Esophagus (tissue), 2 donors: ENCODE measurements around the gene ZNF883. TPM values are rescaled to one million over a fixed set of nuclear protein-coding genes. Genes with fewer than 3 reads are reported as not detected.
A peak's percentile ranks its signal among the peaks of the same experiment; 100 is the strongest.
"Not testable (repeated sequence)": the region's sequence is repeated elsewhere in the genome, so short reads cannot be mapped to it uniquely, and the experiment has no call there.

Experiments used
- H3K27ac ChIP-seq, 2 donors: one replicate each; pipeline ENCODE4 v1.5.1; 2013; ENCODE audit warnings: low read depth in 2 of 2, mild to moderate bottlenecking in 2 of 2, inconsistent platforms in 1 of 2, low read length in 1 of 2, moderate library complexity in 1 of 2
- H3K27me3 ChIP-seq, 2 donors: one replicate each; pipeline ENCODE4 v1.6.1; 2013; ENCODE audit warnings: low read length in 2 of 2, control low read depth in 1 of 2, mild to moderate bottlenecking in 1 of 2; ENCODE audit not compliant: insufficient read depth in 2 of 2, control insufficient read depth in 1 of 2
- H3K36me3 ChIP-seq, 2 donors: one replicate each; pipeline ENCODE4 v1.6.1; 2013; ENCODE audit warnings: low read length in 1 of 2; ENCODE audit not compliant: control insufficient read depth in 2 of 2, insufficient read depth in 2 of 2
- H3K4me1 ChIP-seq, 2 donors: one replicate each; pipeline ENCODE4 v1.6.1; 2013; ENCODE audit warnings: low read length in 1 of 2; ENCODE audit not compliant: control insufficient read depth in 2 of 2, insufficient read depth in 2 of 2
- H3K4me3 ChIP-seq, 2 donors: one replicate each; pipeline ENCODE4 v1.5.1; 2013; ENCODE audit warnings: low read length in 2 of 2, mild to moderate bottlenecking in 2 of 2, low read depth in 1 of 2, moderate library complexity in 1 of 2
- H3K9me3 ChIP-seq, 2 donors: one replicate each; pipeline ENCODE4 v1.6.1; 2013; ENCODE audit warnings: mild to moderate bottlenecking in 2 of 2, low read depth in 1 of 2, low read length in 1 of 2, moderate library complexity in 1 of 2; ENCODE audit not compliant: control insufficient read depth in 2 of 2, insufficient read depth in 1 of 2
- WGBS, 2 donors: extraction: QIAGEN DNeasy Blood & Tissue Kit; methylation state at CpG; one replicate each; pipeline ENCODE4 v1.1.7; 2013; 5-methylcytosine and 5-hydroxymethylcytosine counted together
- polyA plus RNA-seq, 2 donors: library from polyadenylated mRNA; stranded (reverse); fragments of 200-250 nt; gene quantifications; one replicate each; pipeline ENCODE4 v1.2.3, GENCODE V29; 2013
- donor health status: healthy with polysubstance abuse.
- donor health status: Bipolar disorder and iron deficiency.

ZNF883 gene
- 1 to 10 TPM in 1 of 2 donors, under 1 TPM in 1; 0.92 to 1.5 TPM for polyA plus RNA-seq

GRCh38 chr9:113011911-113012381, at the start of gene ZNF883:
Gene ZNF883 (minus strand): TSS chr9:113012192.
- WGBS, 2 donors, result 4 to 7% methylated on average over 30 of the region's 30 CpGs
- no peaks in the 10 kb centered on the region for H3K9me3 ChIP-seq
- H3K4me1 ChIP-seq, result no peaks in the 10 kb centered on the region
- H3K27ac ChIP-seq, result no peak within 1 kb of the TSS
- H3K27me3 ChIP-seq, result no peaks in the 10 kb centered on the region
- peak within 1 kb of the TSS; percentile 8 to 49 for H3K4me3 ChIP-seq
- no peaks in the 10 kb centered on the region for H3K36me3 ChIP-seq

DNA sequence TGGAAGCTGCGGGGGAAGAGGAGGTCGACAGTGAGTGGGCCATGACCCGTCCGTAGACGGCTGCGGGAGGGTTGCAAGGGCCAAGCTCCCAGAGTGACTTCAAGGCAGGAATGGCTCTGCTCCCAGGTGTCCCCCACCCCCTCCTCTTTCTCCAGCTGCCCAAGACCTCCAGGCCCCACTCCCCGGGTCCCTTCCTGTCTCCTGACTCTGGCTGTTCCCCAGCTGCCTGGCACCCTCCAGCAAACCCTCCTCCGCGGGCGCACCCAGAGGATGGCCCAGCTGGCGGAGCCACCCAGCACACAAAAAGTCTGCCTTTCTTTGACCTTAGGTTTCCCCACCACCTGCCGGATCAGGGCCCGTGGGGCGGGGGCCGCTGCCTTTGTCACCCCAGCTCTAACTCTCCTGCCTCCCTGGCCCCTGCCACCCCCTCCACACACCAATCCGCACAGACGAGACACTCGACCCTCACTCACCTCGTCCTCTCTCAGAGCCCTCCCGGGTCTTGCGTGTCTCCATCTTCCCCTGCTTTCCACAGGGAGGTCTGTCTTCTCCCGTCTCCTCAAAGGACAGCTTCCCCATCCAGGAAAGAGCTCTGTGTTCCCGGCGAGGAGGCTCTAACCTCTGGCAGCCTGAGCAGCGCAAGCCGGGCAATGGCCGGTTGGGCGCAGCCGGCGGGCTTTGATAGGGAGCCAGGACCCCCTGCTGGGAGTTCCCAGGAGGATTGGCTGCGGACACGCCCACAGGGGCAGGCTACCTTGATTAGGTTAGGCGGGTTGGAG, 49.3 kb upstream of the ZNF883 start:
- peaks cover 3 to 14% of the 10 kb centered on the region in 2 donors for H3K27me3 ChIP-seq
- peaks cover 7 to 23% of the 10 kb centered on the region in 2 donors for H3K9me3 ChIP-seq
- H3K4me1 ChIP-seq, H3K4me3 ChIP-seq, H3K27ac ChIP-seq, H3K36me3 ChIP-seq: not testable (repeated sequence)
- WGBS, 2 donors, result 9 to 35% methylated on average over 22 to 23 of the region's 33 CpGs

GRCh38 chr9:113059581-113060284, 47.7 kb upstream of the ZNF883 start:
- 9 to 27% methylated on average over 35 to 41 of the region's 61 CpGs for WGBS, 2 donors
- H3K36me3 ChIP-seq, H3K4me1 ChIP-seq, H3K4me3 ChIP-seq, H3K27ac ChIP-seq: not testable (repeated sequence)
- Histone ChIP-seq H3K27me3 (peaks cover 3 to 14% of the 10 kb centered on the region in 2 donors), H3K9me3 (peaks cover 10 to 26% of the 10 kb centered on the region in 2 donors)

GRCh38 chr9:113057193-113057592, 45.2 kb upstream of the ZNF883 start:
- WGBS, 2 donors, result 37 to 44% methylated on average over 5 of the region's 5 CpGs
- no peaks in the 10 kb centered on the region for H3K4me1 ChIP-seq
- no peak overlapping the region for H3K27ac ChIP-seq
- H3K36me3 ChIP-seq, result no peaks in the 10 kb centered on the region
- H3K4me3 ChIP-seq, result peak overlapping the region in 1 of 2 donors; percentile 77
- peaks cover 7 to 20% of the 10 kb centered on the region in 2 donors for H3K9me3 ChIP-seq
- peaks cover 1 to 9% of the 10 kb centered on the region in 2 donors for H3K27me3 ChIP-seq

GRCh38 chr9:113056191-113057106, 44.5 kb upstream of the ZNF883 start, which contains the start of gene ZFP37:
Gene ZFP37 (minus strand): TSS chr9:113056724. CDS start chr9:113056688, 36 bp downstream.
- Histone ChIP-seq H3K27ac (peak within 1 kb of the TSS in 1 of 2 donors; percentile 82), H3K9me3 (peaks cover 5 to 22% of the 10 kb centered on the region in 2 donors), H3K4me3 (peak within 1 kb of the TSS; percentile 77 to 83), H3K4me1 (no peaks in the 10 kb centered on the region), H3K27me3 (peaks cover 0 to 7% of the 10 kb centered on the region in 2 donors), H3K36me3 (no peaks in the 10 kb centered on the region)
- 3 to 4% methylated on average over 60 to 62 of the region's 62 CpGs for WGBS, 2 donors

- peaks cover under 1 to 4% of the 10 kb centered on the region in 2 donors for H3K36me3 ChIP-seq
These were observed 31.1 kb upstream of the ZNF883 start for GRCh38 chr9:113042884-113043657.

GRCh38 chr9:113026200-113026599, 14.2 kb upstream of the ZNF883 start:
- H3K27ac ChIP-seq, result no peak overlapping the region
- WGBS, 2 donors, result 51 to 69% methylated on average over 1 of the region's 1 CpG
- no peaks in the 10 kb centered on the region for H3K27me3 ChIP-seq
- no peaks in the 10 kb centered on the region for H3K36me3 ChIP-seq
- H3K4me3 ChIP-seq, result no peak overlapping the region
- no peaks in the 10 kb centered on the region for H3K4me1 ChIP-seq
- H3K9me3 ChIP-seq, result peaks cover 0 to 14% of the 10 kb centered on the region in 2 donors

More at GRCh38 chr9:113042884-113043657, 31.1 kb upstream of the ZNF883 start:
- Histone ChIP-seq H3K4me1 (no peaks in the 10 kb centered on the region), H3K4me3 (no peak overlapping the region), H3K9me3 (peaks cover 3 to 7% of the 10 kb centered on the region in 2 donors), H3K27me3 (no peaks in the 10 kb centered on the region), H3K27ac (no peak overlapping the region)
- 95% methylated on average over 4 of the region's 4 CpGs for WGBS, 2 donors

GRCh38 chr9:113018247-113018646, 6.3 kb upstream of the ZNF883 start:
- no peaks in the 10 kb centered on the region for H3K27me3 ChIP-seq
- H3K36me3 ChIP-seq, result no peaks in the 10 kb centered on the region
- 86 to 91% methylated on average over 3 of the region's 3 CpGs for WGBS, 2 donors
- no peak overlapping the region for H3K4me3 ChIP-seq
- no peak overlapping the region for H3K27ac ChIP-seq
- H3K4me1 ChIP-seq, result no peaks in the 10 kb centered on the region
- peaks cover 0 to 3% of the 10 kb centered on the region in 2 donors for H3K9me3 ChIP-seq
